ENCODE data around the gene TBC1D3B. TPM values are rescaled to one million over a fixed set of nuclear protein-coding genes. Genes with fewer than 3 reads are reported as not detected.

TBC1D3B gene
- total and polyA plus RNA-seq, 10 of the 15 experiments (the other 5 are each of a cell fraction or from before 2014, with no cell fraction given) = 0.67 to 8.5 (median 1.7) TPM; not detected in 2

- intact Hi-C loops (cut with micrococcal nuclease; ENCODE audit: unreplicated experiment) (no loop called here), in situ Hi-C loops (cut with MboI) (no loop called here)
- Histone ChIP-seq H3K36me3 (ENCODE audit: control insufficient read depth in 2 of 2, insufficient read depth in 2 of 2, low read length in 1 of 2) (no peaks in the 10 kb centered on the region), H3K9me3 (replicated peaks; ENCODE audit: control insufficient read depth, insufficient read depth, low read length) (no peaks in the 10 kb centered on the region; the same call in 2 of the 3 replicates), H3K4me2 (ENCODE audit: control insufficient read depth, insufficient read depth) (peak overlapping the region; percentile 46; the same call in 1 of the 2 replicates), H3K4me3 (no peak overlapping the region), H3K4me1 (ENCODE audit: control insufficient read depth, insufficient read depth, low read length) (peaks cover 18% of the 10 kb centered on the region), H3K9ac (ENCODE audit: control insufficient read depth, insufficient read depth, low read length) (no peak overlapping the region), H4K20me1 (ENCODE audit: control insufficient read depth, insufficient read depth) (no peaks in the 10 kb centered on the region), H2AFZ (ENCODE audit: control insufficient read depth, low read depth, low read length) (no peak overlapping the region), H3K27ac (ENCODE audit: control insufficient read depth, insufficient read depth) (no peak overlapping the region), H3K27me3 (replicated peaks in 1 of 2; ENCODE audit: control insufficient read depth in 2 of 2, insufficient read depth in 2 of 2, low read length in 1 of 2) (no peaks in the 10 kb centered on the region), H3K79me2 (ENCODE audit: control insufficient read depth, insufficient read depth, low read length) (no peaks in the 10 kb centered on the region)
- DNase-seq (ENCODE audit: low read depth, low spot score) (no peak), FAIRE-seq (no peak), ATAC-seq (peak; percentile 29)
- ChIA-PET POLR2A (interaction anchor here (0.6 to 3.7 kb wide), 10 partner anchors 10 to 143 kb away, joined by 3 to 16 read pairs (median 4); partner anchors contain the start of genes CCL3 and CCL4), RAD21 (ENCODE audit: unreplicated experiment) (interaction anchor here (0.6 to 4.3 kb wide), 15 partner anchors 10 to 143 kb away, joined by 3 to 36 read pairs (median 6); partner anchors contain the start of genes CCL3 and CCL4), SMC1A (ENCODE audit: uncharacterized antibody, unreplicated experiment) (interaction anchor here (0.7 to 9.0 kb wide), 15 partner anchors 9 to 143 kb away, joined by 3 to 128 read pairs (median 4); partner anchors contain the start of genes CCL3 and CCL4), CTCF (interaction anchor here (0.9 to 4.9 kb wide), 7 partner anchors 8 to 46 kb away, joined by 3 to 36 read pairs (median 7); partner anchors contain the start of gene CCL3)
- WGBS (ENCODE audit: insufficient coverage, insufficient replicate concordance, low lambda C conversion rate, missing lambda C conversion rate) = 88% methylated on average over 12 of the region's 12 CpGs
- no TSS peak for BruUV-seq (replicated peaks)
- TF ChIP-seq SPI1 (IDR thresholded peaks at IDR 0.05; ENCODE audit: borderline replicate concordance, insufficient read depth, low read depth, low read length) (0 out of 2 replicates have a peak, but pooled peaks have one; percentile 20), MTA2 (IDR thresholded peaks at IDR 0.05; ENCODE audit: low read depth) (0 out of 2 replicates have a peak, but pooled peaks have one; percentile 34), RUNX3 (IDR thresholded peaks at IDR 0.05; ENCODE audit: low read length) (peak; percentile 25; the same call in 1 of the 2 replicates), RELB (IDR thresholded peaks at IDR 0.05; ENCODE audit: low read depth) (peak; percentile 40), NRF1 (conservative IDR thresholded peaks at IDR 0.05; ENCODE audit: low read depth, low read length) (no peak), IKZF2 (IDR thresholded peaks at IDR 0.05) (peak; percentile 52 to 70; a peak in 2 of 4 replicates), EP300 (IDR thresholded peaks at IDR 0.05; ENCODE audit: borderline replicate concordance in 1 of 2, control insufficient read depth in 1 of 2, low read depth in 2 of 2, low read length in 2 of 2) (peak; percentile 25 to 35; a peak in 1 of 4 replicates), MEF2A (IDR thresholded peaks at IDR 0.05; ENCODE audit: insufficient read depth, low read depth, low read length) (0 out of 2 replicates have a peak, but pooled peaks have one; percentile 27), ZBTB4 (CRISPR knock-in tag; IDR thresholded peaks at IDR 0.05) (no peak), MEF2B (IDR thresholded peaks at IDR 0.05; ENCODE audit: partially characterized antibody, poor library complexity, severe bottlenecking) (peak; percentile 72), RFX5 (IDR thresholded peaks at IDR 0.05; ENCODE audit: low read depth, low read length) (no peak), BMI1 (IDR thresholded peaks at IDR 0.05; ENCODE audit: borderline replicate concordance) (0 out of 2 replicates have a peak, but pooled peaks have one; percentile 14), NR2F1 (conservative IDR thresholded peaks at IDR 0.05) (0 out of 2 replicates have a peak, but pooled peaks have one; percentile 14), IKZF1 (conservative IDR thresholded peaks at IDR 0.05) (peak; percentile 58)
These were observed 57.7 kb downstream of the TBC1D3B start for GRCh38 chr17:36118477-36119353.
